KBM-7 (cell line): ENCODE measurements around the gene DFFB.

Experiments
- DNase-seq: peaks from one replicate; pipeline ENCODE4 v3.0.0-alpha.2; 2015
- in situ Hi-C: fragments of 300-500 bp; cut with MboI; formaldehyde crosslinking; loops from 2 replicates; pipeline ENCODE4 v1.14.3; 2020; ENCODE audit warnings: low sequenced_read_pairs, low pct_unique_long_range_greater_than_20kb, mixed read lengths

DFFB gene

GRCh38 chr1:3827813-3828307 is 29.4 kb upstream of the DFFB start:
- no peak for DNase-seq
- in situ Hi-C loops = no loop called here

- no peak for DNase-seq
- in situ Hi-C loops = no loop called here
Measured at GRCh38 chr1:3828391-3828790, 28.9 kb upstream of the DFFB start.

- in situ Hi-C loops = no loop called here
- no peak for DNase-seq
Measured at GRCh38 chr1:3831689-3832088, 25.6 kb upstream of the DFFB start.

- in situ Hi-C loops = no loop called here
- no peak for DNase-seq
Measured at GRCh38 chr1:3834701-3835100, 22.6 kb upstream of the DFFB start.

GRCh38 chr1:3836421-3836820 is 20.9 kb upstream of the DFFB start:
- no peak for DNase-seq
- in situ Hi-C loops = no loop called here

- DNase-seq = no peak
- in situ Hi-C loops = no loop called here
Measured at GRCh38 chr1:3837200-3837599, 20.1 kb upstream of the DFFB start.

GRCh38 chr1:3837685-3838084 is 19.6 kb upstream of the DFFB start:
- no peak for DNase-seq

GRCh38 chr1:3838788-3839187 is 18.5 kb upstream of the DFFB start:
- in situ Hi-C loops = no loop called here
- DNase-seq = no peak

More at GRCh38 chr1:3837685-3838084, 19.6 kb upstream of the DFFB start:
- in situ Hi-C loops = no loop called here

GRCh38 chr1:3841491-3841890 is 15.8 kb upstream of the DFFB start:
- DNase-seq = no peak
- in situ Hi-C loops = no loop called here

- DNase-seq = no peak
- in situ Hi-C loops = no loop called here
Measured at GRCh38 chr1:3842912-3843311, 14.4 kb upstream of the DFFB start.

- no peak for DNase-seq
- in situ Hi-C loops = no loop called here
Measured at GRCh38 chr1:3846541-3846940, 10.7 kb upstream of the DFFB start.

- DNase-seq = no peak
- in situ Hi-C loops = no loop called here
Measured at GRCh38 chr1:3847081-3847480, 10.2 kb upstream of the DFFB start.

- in situ Hi-C loops = no loop called here
- DNase-seq = no peak
Measured at GRCh38 chr1:3850857-3851256, 6.4 kb upstream of the DFFB start.

GRCh38 chr1:3851292-3851691 is 6.0 kb upstream of the DFFB start:
- DNase-seq = no peak
- in situ Hi-C loops = no loop called here

GRCh38 chr1:3852091-3852490 is 5.2 kb upstream of the DFFB start:
- DNase-seq = no peak
- in situ Hi-C loops = no loop called here

- in situ Hi-C loops = no loop called here
- DNase-seq = no peak
Measured at GRCh38 chr1:3852711-3853485, 4.4 kb upstream of the DFFB start.

GRCh38 chr1:3857791-3858129 is 484 bp downstream of the DFFB start:
- no peak for DNase-seq
- in situ Hi-C loops = no loop called here

- peak; percentile 34 for DNase-seq
- in situ Hi-C loops = no loop called here
Measured at GRCh38 chr1:3858231-3858981, 1.1 kb downstream of the DFFB start.

- DNase-seq = no peak
Measured at GRCh38 chr1:3863231-3863935, 6.1 kb downstream of the DFFB start.

GRCh38 chr1:3864884-3865283 is 7.6 kb downstream of the DFFB start:
- DNase-seq = no peak
- in situ Hi-C loops = no loop called here

More at GRCh38 chr1:3863231-3863935, 6.1 kb downstream of the DFFB start:
- in situ Hi-C loops = no loop called here
